GM19463 (cell line): ENCODE measurements around the gene MTFP1.
"Not testable (repeated sequence)": the region's sequence is repeated elsewhere in the genome, so short reads cannot be mapped to it uniquely, and the experiment has no call there.

Experiments
- ATAC-seq: cut with Tn5 transposase; IDR thresholded peaks from one replicate; pipeline ENCODE4 v1.9.1; 2021; ENCODE audit warnings: mild to moderate bottlenecking, moderate library complexity; ENCODE audit not compliant: unreplicated experiment

Gene MTFP1

GRCh38 chr22:30452861-30453260, 27.3 kb downstream of the MTFP1 start:
- ATAC-seq: no peak

- no peak for ATAC-seq
These were observed 28.4 kb downstream of the MTFP1 start for GRCh38 chr22:30453731-30454510.

- no peak for ATAC-seq
These were observed 29.7 kb downstream of the MTFP1 start for GRCh38 chr22:30455075-30455840.

GRCh38 chr22:30457981-30458380, 32.4 kb downstream of the MTFP1 start:
- no peak for ATAC-seq

GRCh38 chr22:30459181-30460052, 33.8 kb downstream of the MTFP1 start:
- no peak for ATAC-seq

- no peak for ATAC-seq
These were observed 34.6 kb downstream of the MTFP1 start for GRCh38 chr22:30460147-30460546.

- ATAC-seq: not testable (repeated sequence)
These were observed 35.0 kb downstream of the MTFP1 start for GRCh38 chr22:30460555-30460954.

GRCh38 chr22:30469165-30469564, 43.6 kb downstream of the MTFP1 start:
- no peak for ATAC-seq

- ATAC-seq: no peak
These were observed 45.1 kb downstream of the MTFP1 start for GRCh38 chr22:30470655-30471054.

- ATAC-seq: no peak
These were observed 46.2 kb downstream of the MTFP1 start, which contains the start of gene SEC14L3 for GRCh38 chr22:30471616-30472318. Gene SEC14L3, minus strand, starts transcription at chr22:30472017. Its CDS starts 59 bp downstream, at chr22:30471958.

- ATAC-seq: no peak
These were observed 47.6 kb downstream of the MTFP1 start for GRCh38 chr22:30472994-30473720.

GRCh38 chr22:30474121-30474520, 48.6 kb downstream of the MTFP1 start:
- no peak for ATAC-seq

- ATAC-seq: no peak
These were observed 49.3 kb downstream of the MTFP1 start for GRCh38 chr22:30474683-30475424.
